WTC11 (cell line): ENCODE data around the gene COL5A1. TPM values are rescaled to one million over a fixed set of nuclear protein-coding genes. Genes with fewer than 3 reads are reported as not detected.

Experiments
- ATAC-seq: fragments of 200-7000 bp; cut with Tn5 transposase; 2 replicates; pipeline ENCODE4 v1.10.0; 2021; ENCODE audit warnings: mild to moderate bottlenecking, moderate library complexity
- CTCF ChIA-PET: fragments of 300-600 bp; sonication (Branson Sonifier 250); formaldehyde crosslinking; loops from one replicate; lab custom pipeline; 2021; ENCODE audit warnings: antibody characterized with exemption; lab: Charles Lee
- POLR2A ChIA-PET: fragments of 350-600 bp; sonication (Branson Sonifier 250); formaldehyde crosslinking; loops from one replicate; lab custom pipeline; 2021; ENCODE audit warnings: antibody characterized with exemption; lab: Charles Lee
- DNase-seq: peaks from one replicate; pipeline ENCODE4 v3.0.0; 2021; ENCODE audit warnings: low spot score
- H3K27ac Mint-ChIP-seq: 2 replicates; pipeline ENCODE4 v1.8.0; 2021; ENCODE audit warnings: mixed read lengths
- H3K27me3 Mint-ChIP-seq: 2 replicates; pipeline ENCODE4 v1.8.0; 2021; ENCODE audit warnings: low read depth, mild to moderate bottlenecking, moderate library complexity, mixed read lengths
- H3K36me3 Mint-ChIP-seq: 2 replicates; pipeline ENCODE4 v1.8.0; 2021; ENCODE audit warnings: mixed read lengths
- H3K4me1 Mint-ChIP-seq: 2 replicates; pipeline ENCODE4 v1.8.0; 2022; ENCODE audit warnings: mixed read lengths
- H3K4me3 Mint-ChIP-seq: 2 replicates; pipeline ENCODE4 v1.8.0; 2021; ENCODE audit warnings: mild to moderate bottlenecking, moderate library complexity, mixed read lengths
- H3K9me3 Mint-ChIP-seq: 2 replicates; pipeline ENCODE4 v1.8.0; 2021; ENCODE audit warnings: mixed read lengths
- ATF3 ChIP-seq: sonication (generic); formaldehyde crosslinking; conservative IDR thresholded peaks from 2 replicates; pipeline ENCODE4 v1.8.1; 2022; ENCODE audit warnings: mild to moderate bottlenecking, missing genetic modification reagents
- CREM ChIP-seq: sonication (generic); formaldehyde crosslinking; IDR thresholded peaks from 2 replicates; pipeline ENCODE4 v1.8.1; 2022; ENCODE audit warnings: mild to moderate bottlenecking, missing genetic modification reagents, moderate library complexity
- E2F4 ChIP-seq: sonication (generic); formaldehyde crosslinking; IDR thresholded peaks from 2 replicates; pipeline ENCODE4 v1.8.1; 2022; ENCODE audit warnings: low read depth, mild to moderate bottlenecking, moderate library complexity, missing genetic modification reagents, borderline replicate concordance
- FOXJ3 ChIP-seq: sonication (generic); formaldehyde crosslinking; IDR thresholded peaks from 2 replicates; pipeline ENCODE4 v1.9.0; 2021; ENCODE audit warnings: missing genetic modification reagents, mild to moderate bottlenecking, borderline replicate concordance
- GABPB1 ChIP-seq: sonication (generic); formaldehyde crosslinking; IDR thresholded peaks from 2 replicates; pipeline ENCODE4 v1.8.1; 2023; ENCODE audit warnings: mild to moderate bottlenecking, missing genetic modification reagents
- IRF2 ChIP-seq: sonication (generic); formaldehyde crosslinking; IDR thresholded peaks from 2 replicates; pipeline ENCODE4 v1.8.0; 2022; ENCODE audit warnings: low read depth, missing genetic modification reagents, borderline replicate concordance
- KAT7 ChIP-seq: sonication (generic); formaldehyde crosslinking; IDR thresholded peaks from 2 replicates; pipeline ENCODE4 v1.8.1; 2023; ENCODE audit warnings: missing genetic modification reagents, mild to moderate bottlenecking, borderline replicate concordance
- NR1H2 ChIP-seq: sonication (generic); formaldehyde crosslinking; IDR thresholded peaks from 2 replicates; pipeline ENCODE4 v1.9.0; 2021; ENCODE audit warnings: mild to moderate bottlenecking, moderate library complexity, missing genetic modification reagents
- NR2C2 ChIP-seq: sonication (generic); formaldehyde crosslinking; IDR thresholded peaks from 2 replicates; pipeline ENCODE4 v1.8.0; 2022; ENCODE audit warnings: mild to moderate bottlenecking, missing genetic modification reagents
- NR3C1 ChIP-seq: sonication (generic); formaldehyde crosslinking; conservative IDR thresholded peaks from 2 replicates; pipeline ENCODE4 v1.8.1; 2023; ENCODE audit warnings: low read depth, mild to moderate bottlenecking, missing genetic modification reagents
- RORB ChIP-seq: fragments of 250-450 bp; sonication (Bioruptor Pico); IDR thresholded peaks from 2 replicates; pipeline ENCODE4 v1.9.0; 2021; ENCODE audit warnings: mild to moderate bottlenecking
- SP1 ChIP-seq: sonication (generic); formaldehyde crosslinking; conservative IDR thresholded peaks from 2 replicates; pipeline ENCODE4 v1.8.1; 2022; ENCODE audit warnings: missing genetic modification reagents
- ZNF396 ChIP-seq: fragments of 250-450 bp; sonication (Bioruptor Pico); IDR thresholded peaks from 2 replicates; pipeline ENCODE4 v1.8.0; 2021; ENCODE audit warnings: mild to moderate bottlenecking, moderate library complexity, borderline replicate concordance
- ZNF416 ChIP-seq: fragments of 250-450 bp; sonication (Bioruptor Pico); IDR thresholded peaks from 2 replicates; pipeline ENCODE4 v1.9.0; 2021; ENCODE audit warnings: mild to moderate bottlenecking, inconsistent platforms
- total RNA-seq: library from RNA; stranded (reverse); gene quantifications from 3 replicates; pipeline ENCODE4 v1.2.3, GENCODE V29; 2021
- TF ChIP-seq, protein P1 (sequence below): sonication (generic); formaldehyde crosslinking; IDR thresholded peaks from 2 replicates; pipeline ENCODE4 v1.8.1; 2023; ENCODE audit warnings: mild to moderate bottlenecking, missing genetic modification reagents
- TF ChIP-seq, protein P2 (sequence below): fragments of 250-450 bp; sonication (Bioruptor Pico); IDR thresholded peaks from 2 replicates; pipeline ENCODE4 v1.8.0; 2021; ENCODE audit warnings: mild to moderate bottlenecking
- TF ChIP-seq, protein P3 (sequence below): fragments of 250-450 bp; sonication (Bioruptor Pico); IDR thresholded peaks from 2 replicates; pipeline ENCODE4 v1.9.0; 2021; ENCODE audit warnings: mild to moderate bottlenecking
- TF ChIP-seq, protein P4 (sequence below): sonication (generic); formaldehyde crosslinking; IDR thresholded peaks from 2 replicates; pipeline ENCODE4 v1.8.1; 2023; ENCODE audit warnings: mild to moderate bottlenecking, missing genetic modification reagents, borderline replicate concordance

Gene COL5A1
- total RNA-seq, 1 experiment from 2014 or later: 13.5 TPM

GRCh38 chr9:134693641-134694367 is 52.2 kb downstream of the COL5A1 start:
- no peak for TF ChIP-seq IRF2 (CRISPR knock-in tag)
- no peaks in the 10 kb centered on the region for H3K36me3 Mint-ChIP-seq
- ATAC-seq (no peak), DNase-seq (no peak)
- H3K9me3 Mint-ChIP-seq: no peaks in the 10 kb centered on the region
- ChIA-PET POLR2A (no interaction called here), CTCF (no interaction called here)
- H3K4me3 Mint-ChIP-seq: no peak overlapping the region
- 0 out of 2 replicates have a peak, but pooled peaks cover under 1% of the 10 kb centered on the region for H3K4me1 Mint-ChIP-seq
- H3K27me3 Mint-ChIP-seq: no peaks in the 10 kb centered on the region
- no peak overlapping the region for H3K27ac Mint-ChIP-seq

- TF ChIP-seq NR3C1 (CRISPR knock-in tag) (no peak), ZNF396 (no peak), E2F4 (CRISPR knock-in tag) (no peak), SP1 (no peak), RORB (CRISPR knock-in tag) (no peak), CREM (no peak), NR1H2 (CRISPR knock-in tag) (no peak), ZNF416 (CRISPR knock-in tag) (no peak), FOXJ3 (CRISPR knock-in tag) (no peak), KAT7 (no peak), ATF3 (CRISPR knock-in tag) (no peak), GABPB1 (CRISPR knock-in tag) (no peak), NR2C2 (CRISPR knock-in tag) (no peak)
- TF ChIP-seq, protein P1, sequence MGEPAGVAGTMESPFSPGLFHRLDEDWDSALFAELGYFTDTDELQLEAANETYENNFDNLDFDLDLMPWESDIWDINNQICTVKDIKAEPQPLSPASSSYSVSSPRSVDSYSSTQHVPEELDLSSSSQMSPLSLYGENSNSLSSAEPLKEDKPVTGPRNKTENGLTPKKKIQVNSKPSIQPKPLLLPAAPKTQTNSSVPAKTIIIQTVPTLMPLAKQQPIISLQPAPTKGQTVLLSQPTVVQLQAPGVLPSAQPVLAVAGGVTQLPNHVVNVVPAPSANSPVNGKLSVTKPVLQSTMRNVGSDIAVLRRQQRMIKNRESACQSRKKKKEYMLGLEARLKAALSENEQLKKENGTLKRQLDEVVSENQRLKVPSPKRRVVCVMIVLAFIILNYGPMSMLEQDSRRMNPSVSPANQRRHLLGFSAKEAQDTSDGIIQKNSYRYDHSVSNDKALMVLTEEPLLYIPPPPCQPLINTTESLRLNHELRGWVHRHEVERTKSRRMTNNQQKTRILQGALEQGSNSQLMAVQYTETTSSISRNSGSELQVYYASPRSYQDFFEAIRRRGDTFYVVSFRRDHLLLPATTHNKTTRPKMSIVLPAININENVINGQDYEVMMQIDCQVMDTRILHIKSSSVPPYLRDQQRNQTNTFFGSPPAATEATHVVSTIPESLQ: no peak
- TF ChIP-seq, protein P2, sequence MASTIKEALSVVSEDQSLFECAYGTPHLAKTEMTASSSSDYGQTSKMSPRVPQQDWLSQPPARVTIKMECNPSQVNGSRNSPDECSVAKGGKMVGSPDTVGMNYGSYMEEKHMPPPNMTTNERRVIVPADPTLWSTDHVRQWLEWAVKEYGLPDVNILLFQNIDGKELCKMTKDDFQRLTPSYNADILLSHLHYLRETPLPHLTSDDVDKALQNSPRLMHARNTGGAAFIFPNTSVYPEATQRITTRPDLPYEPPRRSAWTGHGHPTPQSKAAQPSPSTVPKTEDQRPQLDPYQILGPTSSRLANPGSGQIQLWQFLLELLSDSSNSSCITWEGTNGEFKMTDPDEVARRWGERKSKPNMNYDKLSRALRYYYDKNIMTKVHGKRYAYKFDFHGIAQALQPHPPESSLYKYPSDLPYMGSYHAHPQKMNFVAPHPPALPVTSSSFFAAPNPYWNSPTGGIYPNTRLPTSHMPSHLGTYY: no peak
- TF ChIP-seq, protein P3, sequence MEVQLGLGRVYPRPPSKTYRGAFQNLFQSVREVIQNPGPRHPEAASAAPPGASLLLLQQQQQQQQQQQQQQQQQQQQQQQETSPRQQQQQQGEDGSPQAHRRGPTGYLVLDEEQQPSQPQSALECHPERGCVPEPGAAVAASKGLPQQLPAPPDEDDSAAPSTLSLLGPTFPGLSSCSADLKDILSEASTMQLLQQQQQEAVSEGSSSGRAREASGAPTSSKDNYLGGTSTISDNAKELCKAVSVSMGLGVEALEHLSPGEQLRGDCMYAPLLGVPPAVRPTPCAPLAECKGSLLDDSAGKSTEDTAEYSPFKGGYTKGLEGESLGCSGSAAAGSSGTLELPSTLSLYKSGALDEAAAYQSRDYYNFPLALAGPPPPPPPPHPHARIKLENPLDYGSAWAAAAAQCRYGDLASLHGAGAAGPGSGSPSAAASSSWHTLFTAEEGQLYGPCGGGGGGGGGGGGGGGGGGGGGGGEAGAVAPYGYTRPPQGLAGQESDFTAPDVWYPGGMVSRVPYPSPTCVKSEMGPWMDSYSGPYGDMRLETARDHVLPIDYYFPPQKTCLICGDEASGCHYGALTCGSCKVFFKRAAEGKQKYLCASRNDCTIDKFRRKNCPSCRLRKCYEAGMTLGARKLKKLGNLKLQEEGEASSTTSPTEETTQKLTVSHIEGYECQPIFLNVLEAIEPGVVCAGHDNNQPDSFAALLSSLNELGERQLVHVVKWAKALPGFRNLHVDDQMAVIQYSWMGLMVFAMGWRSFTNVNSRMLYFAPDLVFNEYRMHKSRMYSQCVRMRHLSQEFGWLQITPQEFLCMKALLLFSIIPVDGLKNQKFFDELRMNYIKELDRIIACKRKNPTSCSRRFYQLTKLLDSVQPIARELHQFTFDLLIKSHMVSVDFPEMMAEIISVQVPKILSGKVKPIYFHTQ (CRISPR knock-in tag): no peak
- TF ChIP-seq, protein P4, sequence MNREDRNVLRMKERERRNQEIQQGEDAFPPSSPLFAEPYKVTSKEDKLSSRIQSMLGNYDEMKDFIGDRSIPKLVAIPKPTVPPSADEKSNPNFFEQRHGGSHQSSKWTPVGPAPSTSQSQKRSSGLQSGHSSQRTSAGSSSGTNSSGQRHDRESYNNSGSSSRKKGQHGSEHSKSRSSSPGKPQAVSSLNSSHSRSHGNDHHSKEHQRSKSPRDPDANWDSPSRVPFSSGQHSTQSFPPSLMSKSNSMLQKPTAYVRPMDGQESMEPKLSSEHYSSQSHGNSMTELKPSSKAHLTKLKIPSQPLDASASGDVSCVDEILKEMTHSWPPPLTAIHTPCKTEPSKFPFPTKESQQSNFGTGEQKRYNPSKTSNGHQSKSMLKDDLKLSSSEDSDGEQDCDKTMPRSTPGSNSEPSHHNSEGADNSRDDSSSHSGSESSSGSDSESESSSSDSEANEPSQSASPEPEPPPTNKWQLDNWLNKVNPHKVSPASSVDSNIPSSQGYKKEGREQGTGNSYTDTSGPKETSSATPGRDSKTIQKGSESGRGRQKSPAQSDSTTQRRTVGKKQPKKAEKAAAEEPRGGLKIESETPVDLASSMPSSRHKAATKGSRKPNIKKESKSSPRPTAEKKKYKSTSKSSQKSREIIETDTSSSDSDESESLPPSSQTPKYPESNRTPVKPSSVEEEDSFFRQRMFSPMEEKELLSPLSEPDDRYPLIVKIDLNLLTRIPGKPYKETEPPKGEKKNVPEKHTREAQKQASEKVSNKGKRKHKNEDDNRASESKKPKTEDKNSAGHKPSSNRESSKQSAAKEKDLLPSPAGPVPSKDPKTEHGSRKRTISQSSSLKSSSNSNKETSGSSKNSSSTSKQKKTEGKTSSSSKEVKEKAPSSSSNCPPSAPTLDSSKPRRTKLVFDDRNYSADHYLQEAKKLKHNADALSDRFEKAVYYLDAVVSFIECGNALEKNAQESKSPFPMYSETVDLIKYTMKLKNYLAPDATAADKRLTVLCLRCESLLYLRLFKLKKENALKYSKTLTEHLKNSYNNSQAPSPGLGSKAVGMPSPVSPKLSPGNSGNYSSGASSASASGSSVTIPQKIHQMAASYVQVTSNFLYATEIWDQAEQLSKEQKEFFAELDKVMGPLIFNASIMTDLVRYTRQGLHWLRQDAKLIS (CRISPR knock-in tag): no peak
- DNase-seq (no peak), ATAC-seq (no peak)
- H3K36me3 Mint-ChIP-seq: no peaks in the 10 kb centered on the region
- H3K4me3 Mint-ChIP-seq: no peak overlapping the region
- no peaks in the 10 kb centered on the region for H3K27me3 Mint-ChIP-seq
- H3K9me3 Mint-ChIP-seq: no peaks in the 10 kb centered on the region
- 0 out of 2 replicates have a peak, but pooled peaks cover 2% of the 10 kb centered on the region for H3K4me1 Mint-ChIP-seq
- POLR2A ChIA-PET: no interaction called here
- no peak overlapping the region for H3K27ac Mint-ChIP-seq
- CTCF ChIA-PET: no interaction called here
Observed at GRCh38 chr9:134694368-134694665, 52.7 kb downstream of the COL5A1 start.
